NCI-H748 treated with DMSO at 0.1 percent for 48 hours (cell line): Measurements from ENCODE around the gene SUMO4.
"Not testable (repeated sequence)": the region's sequence is repeated elsewhere in the genome, so short reads cannot be mapped to it uniquely, and the experiment has no call there.

Experiments used
- DNase-seq: peaks from one replicate; lab custom pipeline; 2025; lab: John Stamatoyannopoulos, UW

Gene SUMO4

DNA sequence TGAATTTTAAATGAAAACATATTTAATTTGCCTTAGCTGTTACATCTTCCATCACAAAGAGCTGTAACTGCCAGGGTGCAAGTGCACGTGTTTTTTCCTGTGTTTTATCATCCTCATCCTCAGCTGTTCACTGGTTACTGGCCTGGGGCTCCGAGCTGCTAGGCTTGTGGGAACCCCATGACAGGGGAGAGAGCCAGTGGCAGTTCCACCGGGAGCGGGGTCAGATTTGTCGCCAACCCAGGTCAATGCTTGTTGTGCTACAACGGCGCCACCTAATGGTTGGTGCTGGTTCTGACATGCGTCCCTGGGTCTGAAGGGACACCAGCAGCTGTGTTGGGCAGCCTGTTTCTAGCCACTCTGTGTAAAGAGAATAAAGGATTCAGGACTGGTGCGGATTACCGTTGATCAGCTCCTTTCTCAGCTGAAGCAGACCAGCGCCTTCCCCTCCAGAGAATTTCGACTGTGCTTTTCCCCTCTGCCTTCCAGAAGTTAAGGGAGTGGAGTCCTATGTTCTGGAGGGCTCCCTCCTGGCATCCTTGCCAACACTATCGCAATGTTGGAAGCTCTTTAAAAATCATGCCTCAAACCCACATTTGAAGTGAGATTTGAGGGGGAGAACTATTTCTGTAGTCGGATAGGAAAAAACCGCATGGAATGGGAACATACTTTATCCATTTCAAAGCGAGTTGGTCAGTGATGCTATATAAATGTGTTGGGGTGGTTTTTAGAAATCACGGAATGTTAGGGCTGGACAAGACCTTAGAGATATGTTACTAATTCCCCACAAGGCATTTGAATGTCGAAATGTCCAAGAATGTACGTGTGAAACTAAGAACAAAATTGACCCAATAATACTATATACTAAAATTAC, 32.1 kb downstream of the SUMO4 start:
- DNase-seq, result peak; percentile 77

DNA sequence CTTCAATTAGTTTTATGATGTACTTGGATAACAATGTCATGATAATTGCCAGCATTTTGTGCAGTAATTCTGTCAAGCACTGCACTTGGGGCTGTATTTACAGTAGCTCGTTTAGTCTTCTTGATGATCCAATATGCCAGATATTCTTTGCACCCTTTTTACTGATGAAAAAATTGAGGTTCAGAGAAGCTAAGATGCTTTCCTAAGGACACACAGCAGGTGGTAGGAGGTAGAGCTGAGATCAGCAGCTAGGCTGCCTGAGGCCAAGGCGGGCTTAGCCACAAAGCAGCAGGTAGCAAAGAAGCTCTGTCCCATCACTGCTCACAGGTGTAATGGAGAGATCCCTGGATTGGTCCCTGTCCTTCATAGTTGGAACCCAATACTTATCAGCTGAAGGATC, 33.3 kb downstream of the SUMO4 start:
- no peak for DNase-seq

DNA sequence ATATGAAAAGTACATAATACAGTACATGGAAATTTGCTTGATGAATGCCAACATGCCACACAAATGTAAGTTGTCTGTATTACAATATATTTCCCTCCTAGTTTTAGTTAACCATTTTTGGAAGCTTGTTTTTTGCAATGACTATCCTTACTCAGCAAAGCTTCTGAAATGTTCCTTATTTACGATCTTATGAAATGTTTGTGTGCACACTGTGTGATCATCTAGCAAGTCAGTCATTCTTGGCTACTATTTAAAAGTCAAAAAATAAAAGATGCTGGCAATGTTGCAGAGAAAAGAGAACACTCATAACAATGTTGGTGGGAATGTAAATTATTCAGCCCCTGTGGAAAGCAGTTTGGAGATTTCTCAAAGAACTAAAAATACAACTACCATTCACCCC, 33.8 kb downstream of the SUMO4 start:
- DNase-seq, result no peak

DNA sequence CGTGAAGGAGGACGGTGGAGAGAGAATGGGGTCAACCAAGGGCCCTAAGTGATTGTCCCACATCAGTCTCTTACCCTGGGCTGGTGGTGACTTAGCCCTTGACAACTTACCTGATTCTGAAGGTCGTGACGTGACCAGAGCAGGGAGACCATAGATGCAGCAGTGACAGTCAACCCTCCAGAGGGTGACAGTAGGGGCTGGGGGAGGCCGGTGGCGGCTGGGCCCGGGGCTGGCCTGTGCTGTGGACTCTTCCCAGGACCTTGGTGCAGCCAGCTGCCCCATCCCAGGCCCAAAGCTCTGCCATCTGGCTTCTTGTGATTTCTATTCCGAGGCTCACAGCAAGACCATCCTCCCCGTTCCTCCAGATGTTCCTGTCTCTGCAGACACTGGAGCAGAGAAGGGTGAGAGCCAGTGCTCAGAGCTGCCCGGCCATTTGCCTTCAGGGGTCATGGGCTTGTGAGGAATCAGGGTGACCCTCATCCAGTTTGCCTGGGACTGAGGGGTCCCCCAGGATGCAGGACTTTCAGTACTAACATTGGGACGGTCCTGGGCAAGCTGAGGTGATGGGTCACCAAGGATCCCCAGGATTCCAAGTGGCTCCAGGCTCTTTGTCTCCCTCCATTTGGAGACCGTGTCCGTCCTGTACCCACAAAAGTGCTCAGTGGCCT, 36.0 kb downstream of the SUMO4 start:
- DNase-seq, result no peak

DNA sequence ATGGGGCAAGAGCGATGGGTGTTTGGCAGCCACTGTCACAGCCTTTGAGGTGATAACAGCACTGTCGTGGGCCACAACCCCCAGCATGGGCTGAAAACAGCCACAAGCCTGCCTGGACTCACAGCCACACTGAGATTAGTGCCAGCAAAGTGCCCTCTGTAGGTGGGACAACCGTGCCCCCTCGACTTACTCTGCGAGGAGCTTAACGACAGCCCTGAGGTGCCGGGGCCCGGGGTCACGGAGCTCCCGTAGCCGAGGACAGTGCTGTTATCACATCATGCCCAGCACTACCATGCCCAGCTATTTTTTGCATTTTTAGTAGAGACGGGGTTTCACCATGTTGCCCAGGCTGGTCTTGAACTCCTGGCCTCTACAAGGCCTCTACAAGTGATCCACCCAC, 36.6 kb downstream of the SUMO4 start:
- DNase-seq, result no peak

DNA sequence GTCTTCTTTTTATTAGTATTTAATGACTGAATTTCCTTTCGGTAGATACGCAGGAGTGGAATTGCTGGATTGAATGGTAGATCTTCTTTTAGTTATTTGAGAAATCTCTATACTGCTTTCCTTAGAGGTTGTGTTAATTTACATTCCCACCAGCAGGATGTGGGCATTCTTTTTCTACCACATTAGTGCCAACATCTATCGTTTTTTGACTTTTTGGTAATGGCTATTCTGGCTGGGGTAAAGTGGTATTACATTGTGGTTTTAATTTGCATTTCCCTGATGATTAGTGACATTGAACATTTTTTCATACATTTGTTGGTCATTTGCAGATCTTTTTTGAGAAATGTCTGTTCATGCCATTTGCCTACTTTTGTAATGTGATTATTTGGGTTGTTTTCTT, 37.1 kb downstream of the SUMO4 start:
- no peak for DNase-seq

DNA sequence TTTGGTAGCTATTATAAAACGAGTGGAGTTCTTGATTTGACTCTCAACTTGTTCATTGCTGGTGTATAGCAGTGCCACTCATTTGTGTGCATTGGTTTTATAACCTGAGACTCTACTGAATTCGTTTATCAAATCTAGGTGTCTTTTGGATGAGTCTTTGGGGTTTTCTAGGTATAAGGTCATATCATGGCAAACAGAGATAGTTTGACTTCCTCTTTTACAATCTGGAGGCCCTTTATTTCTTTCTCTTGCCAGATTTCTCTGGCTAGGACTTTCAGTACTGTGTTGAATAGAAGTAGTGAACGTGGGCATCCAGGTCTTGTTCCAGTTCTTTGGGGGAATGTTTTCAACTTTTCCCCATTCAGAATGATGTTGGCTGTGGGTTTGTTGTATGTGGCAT, 38.8 kb downstream of the SUMO4 start:
- no peak for DNase-seq

DNA sequence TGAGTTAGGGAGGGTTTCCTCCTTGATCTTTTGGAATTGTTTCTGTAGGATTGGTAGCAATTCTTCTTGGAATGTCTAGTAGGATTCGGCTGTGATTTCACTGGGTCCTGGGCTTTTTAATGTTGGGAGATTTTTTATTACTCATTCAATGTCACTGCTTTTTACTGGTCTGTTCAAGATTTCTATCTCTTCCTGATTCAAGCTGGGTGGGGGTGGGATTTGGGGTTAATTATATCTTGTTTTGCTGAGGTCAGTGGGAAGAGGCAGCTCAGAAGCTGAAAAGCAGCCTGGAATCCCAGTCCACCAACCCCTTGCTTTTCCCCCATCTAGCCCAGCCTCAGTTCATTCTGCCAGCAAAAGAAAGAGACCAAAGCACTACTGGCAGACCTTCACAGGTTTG, 39.6 kb downstream of the SUMO4 start:
- DNase-seq, result no peak

DNA sequence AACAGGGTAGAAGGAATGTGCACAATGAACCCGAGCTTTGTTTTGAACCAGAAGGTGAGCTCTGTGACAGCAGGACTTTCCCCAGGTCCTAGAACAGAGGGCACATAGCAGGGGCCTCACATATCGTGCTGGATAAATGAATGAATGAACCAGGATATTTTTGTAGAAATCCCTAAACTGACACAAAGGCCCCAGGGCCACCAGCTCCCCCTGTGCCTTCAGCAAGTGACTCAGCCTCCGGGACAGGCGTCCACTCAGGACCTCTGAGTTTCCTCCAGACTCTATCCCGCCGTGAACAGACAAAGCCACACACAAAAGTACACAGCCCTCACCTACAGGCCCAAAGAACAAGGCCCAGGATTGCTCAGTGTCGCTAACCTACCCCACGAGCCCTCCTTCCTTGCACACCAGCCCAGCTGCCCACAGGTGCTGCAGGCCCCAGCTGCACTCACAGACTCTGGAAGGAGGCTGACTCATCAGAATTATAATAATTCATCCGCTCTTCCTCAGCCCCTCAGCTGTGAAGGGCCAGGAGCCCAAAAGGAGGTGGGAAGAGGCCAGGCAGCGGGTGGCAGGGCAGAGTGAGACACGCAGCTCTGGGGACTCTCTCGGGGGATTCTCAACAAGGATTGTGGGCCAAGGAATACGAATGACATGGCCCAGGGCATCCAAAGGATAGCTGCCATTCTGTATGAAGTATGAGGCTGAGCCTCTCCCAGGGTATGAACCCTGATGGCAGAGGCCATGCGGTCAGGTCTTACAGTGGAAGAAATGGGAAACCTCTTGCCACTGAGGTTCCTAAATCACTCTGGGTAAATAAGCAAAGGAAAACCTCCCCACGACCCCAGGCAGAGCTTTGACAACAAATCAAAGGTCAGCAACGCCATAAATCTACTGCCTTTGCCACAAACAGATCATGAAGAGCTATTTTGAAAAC, 40.9 kb downstream of the SUMO4 start:
- no peak for DNase-seq

DNA sequence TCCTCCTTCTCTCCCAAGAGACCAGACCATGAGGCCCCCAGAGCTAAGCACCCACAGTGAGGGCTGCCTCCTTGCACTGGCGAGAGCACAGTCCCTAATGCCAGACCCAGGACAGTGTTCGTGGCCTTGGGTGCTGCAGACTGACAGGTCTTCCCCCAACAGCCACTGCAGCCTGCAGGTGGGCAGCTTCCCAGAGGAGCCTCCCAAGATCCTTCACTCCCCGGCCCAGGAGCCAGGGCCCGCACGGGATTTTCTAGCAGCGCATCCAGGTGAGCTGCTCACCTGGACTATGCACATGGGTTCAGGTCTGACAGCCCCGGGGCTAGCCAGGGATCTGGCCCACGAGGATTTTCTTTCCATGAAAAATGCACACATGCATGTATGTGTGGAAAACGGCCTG, 41.7 kb downstream of the SUMO4 start:
- DNase-seq, result no peak

DNA sequence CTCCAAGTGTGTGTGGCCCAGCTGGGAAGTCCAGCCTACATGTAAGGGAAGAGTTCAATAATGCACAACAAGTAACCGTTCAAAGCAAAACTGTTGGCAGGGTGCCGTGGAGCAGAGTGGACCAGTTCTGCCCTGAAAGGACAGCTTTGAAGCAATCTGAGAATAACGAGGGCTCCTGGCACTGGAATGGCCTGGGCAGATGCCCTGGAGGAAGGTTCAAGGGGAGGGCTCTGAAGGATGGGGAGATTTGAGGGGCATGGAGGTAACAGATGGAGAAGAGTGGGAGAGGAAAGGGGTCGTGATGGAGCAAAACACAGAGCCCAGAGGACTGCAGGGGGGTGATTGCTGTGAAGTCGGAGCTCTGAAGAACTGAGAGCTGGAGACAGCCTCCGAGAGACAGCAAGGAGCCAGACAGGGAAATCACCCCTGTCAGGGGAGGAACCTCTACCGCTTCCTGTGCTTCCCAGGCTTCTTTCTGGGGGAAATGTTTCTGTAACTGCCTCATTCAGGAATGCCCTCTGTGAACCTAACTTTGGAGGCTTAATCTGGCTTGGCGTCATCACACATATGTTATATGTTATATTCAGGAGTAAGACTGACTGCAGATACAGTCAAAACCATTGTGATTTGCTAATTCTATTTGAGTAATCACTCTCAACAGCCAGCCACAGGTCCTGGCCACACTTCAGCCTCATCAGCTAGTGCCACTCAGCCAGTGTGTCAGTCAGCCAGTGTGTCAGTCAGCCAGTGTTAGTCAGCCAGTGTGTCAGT, 43.5 kb downstream of the SUMO4 start:
- DNase-seq, result no peak

DNA sequence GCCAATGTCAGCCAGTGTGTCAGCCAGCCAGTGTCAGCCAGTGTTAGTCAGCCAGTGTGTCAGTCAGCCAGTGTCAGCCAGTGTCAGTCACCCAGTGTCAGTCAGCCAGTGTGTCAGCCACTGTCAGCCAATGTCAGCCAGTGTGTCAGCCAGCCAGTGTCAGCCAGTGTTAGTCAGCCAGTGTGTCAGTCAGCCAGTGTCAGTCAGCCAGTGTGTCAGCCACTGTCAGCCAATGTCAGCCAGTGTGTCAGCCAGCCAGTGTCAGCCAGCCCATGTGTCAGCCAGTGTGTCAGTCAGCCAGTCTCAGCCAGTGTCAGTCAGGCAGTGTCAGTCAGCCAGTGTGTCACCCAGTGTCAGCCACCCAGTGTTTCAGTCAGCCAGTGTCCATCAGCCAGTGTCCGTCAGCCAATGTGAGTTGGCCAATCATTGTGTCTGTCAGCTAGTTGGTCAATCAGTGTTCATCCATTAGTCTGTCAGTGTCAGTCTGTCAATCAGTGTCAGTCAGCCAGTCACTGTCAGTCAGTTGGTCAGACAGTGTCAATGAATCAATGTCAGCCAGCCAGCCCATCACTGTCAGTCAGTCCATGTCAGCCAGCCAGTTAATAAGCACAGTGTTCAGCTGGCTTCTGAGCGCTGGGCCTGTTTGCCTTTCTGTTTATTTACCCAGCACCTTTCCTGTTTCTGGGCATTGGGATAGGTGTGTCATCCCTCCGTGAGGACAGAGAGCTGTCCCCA, 44.5 kb downstream of the SUMO4 start:
- DNase-seq, result not testable (repeated sequence)

DNA sequence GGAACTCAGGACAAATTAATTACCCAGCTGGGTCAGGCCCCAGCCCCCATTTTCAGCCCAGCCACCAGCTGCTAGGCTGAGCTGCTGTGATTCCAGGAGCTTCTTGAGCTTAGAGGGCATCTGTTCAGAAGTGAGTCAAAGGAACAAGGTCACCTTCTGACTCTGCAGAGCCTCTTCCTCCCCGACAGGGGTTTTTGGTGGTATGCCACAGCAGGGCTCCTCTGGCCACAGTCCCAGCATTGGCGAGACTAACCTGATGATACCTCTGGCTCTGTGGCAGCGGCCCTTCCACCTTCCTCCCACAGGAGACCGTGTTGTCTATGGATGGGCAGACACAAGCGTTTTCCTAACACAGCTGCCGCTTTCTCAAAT, 45.0 kb downstream of the SUMO4 start:
- no peak for DNase-seq

DNA sequence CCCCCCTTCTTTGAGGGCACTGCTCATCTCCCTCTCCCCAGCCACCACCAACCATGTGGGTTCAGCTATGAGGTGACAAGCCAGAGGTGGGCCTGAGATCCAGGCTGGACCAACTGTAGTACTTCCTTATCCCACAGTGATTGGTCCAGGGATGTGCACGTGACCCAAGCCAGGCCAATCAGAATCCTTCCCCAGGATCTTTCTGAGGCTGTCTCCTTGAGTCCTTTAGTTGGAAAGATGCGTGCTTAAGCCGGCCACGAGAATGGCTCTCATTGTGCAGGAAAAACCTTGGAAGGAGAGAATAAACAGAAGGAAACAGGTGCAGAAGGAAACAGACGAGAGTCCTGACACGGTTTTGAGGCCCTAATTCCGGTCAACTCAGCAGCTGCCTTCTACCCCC, 45.5 kb downstream of the SUMO4 start:
- DNase-seq, result no peak

DNA sequence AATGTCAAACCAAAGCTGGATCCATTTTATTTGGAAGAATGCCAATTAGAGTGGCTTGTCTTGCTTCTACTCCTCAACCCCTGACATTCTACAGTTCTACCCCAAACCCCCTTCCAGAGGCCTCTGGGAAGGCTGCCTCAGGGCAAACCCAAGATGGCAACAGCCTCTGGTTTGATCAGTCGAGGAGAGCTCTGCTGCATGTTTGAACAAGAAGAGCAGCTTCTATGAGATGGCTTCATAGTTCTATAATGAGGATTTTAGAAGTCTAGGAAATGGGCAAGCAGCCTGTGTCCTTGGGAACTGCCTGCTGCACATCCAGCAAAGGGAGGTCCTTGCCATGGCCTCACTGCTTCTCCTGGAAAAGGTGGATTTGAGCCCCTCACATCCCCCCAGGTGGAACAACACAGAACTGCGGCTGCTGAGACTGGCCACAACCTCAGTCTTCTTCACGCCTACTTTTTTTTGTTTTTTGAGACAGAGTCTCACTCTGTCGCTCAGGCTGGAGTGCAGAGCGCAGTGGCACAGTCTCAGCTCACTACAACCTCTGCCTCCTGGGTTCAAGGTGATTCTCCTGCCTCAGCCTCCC, 46.8 kb downstream of the SUMO4 start:
- no peak for DNase-seq

DNA sequence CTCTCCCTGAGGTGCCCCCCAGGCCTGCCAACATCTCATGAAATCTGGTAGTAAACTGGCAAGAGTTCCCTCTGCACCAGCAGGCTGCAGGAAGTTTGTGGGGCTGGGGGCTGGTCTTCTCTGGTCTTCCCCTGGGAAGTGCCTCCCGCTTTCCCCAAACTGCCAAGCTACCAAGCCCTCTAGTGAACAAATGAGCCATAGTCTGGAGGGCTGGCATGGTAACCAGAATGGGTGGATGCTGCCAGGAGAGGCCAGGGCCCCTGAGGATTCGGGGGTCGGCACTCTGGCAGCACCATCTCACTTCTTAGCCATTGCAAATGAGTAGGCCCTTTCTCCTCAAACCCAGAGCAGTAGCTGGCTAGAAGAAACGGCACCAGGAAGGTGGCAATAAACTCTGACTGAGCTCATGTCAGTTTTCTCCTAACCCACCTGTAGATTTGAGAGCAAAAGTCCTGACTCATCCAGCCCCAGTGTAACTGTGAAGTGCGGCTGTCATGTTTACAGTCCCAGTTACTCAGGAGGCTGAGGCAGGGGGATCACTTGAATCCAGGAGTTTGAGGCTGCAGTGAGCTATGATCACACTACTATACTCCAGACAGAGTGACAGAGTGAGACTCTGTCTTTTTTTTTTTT, 48.9 kb downstream of the SUMO4 start:
- DNase-seq, result no peak

DNA sequence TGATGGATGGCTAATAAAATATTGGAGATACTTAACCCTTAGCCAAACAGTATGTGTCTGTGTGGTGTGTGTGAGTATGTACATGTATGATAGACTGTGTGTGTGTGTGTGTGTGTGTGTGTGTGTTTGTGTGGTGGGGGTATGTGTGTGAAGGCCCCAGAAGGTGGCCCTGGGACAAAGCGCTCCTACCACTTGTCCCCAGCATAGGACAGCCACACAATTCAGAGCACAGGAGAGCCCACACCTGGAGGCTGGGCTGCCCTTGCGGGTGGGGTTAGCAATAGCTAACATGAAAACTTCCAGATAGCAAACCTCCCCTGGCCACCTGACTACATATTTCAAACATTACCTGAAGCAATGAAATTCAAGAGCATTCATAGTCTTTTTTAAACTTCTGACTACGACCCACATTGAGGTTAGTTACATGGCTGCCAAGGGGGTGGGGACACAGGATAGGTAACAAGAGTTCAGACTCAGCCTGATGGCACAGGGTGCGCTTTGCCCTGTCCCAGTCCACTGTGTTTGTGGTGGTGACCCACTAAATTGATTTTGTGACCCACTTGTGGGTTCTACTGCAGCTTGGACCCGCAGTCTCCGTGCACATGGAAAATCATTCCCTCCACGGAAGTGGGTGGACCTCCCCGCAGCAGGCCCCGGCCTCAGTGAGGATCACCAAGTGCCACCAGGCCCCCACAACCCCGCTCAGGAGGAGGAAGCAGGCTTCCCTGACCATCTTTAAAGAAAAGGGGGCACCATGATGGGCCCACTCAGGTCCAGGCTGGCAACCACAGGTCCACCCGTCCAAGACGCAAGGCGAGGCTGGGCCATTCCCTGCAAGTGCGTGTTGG, 50.0 kb downstream of the SUMO4 start:
- DNase-seq, result no peak
